OCI-LY1 (cell line): ENCODE measurements around the gene ASS1.

Experiments used
- EZH2 ChIP-seq: fragments of 200-600 bp; sonication (generic), shearing (Covaris generic); IDR thresholded peaks from 2 replicates; pipeline ENCODE4 v1.8.0; 2017; ENCODE audit warnings: borderline replicate concordance, mixed run types, mild to moderate bottlenecking, antibody characterized with exemption, low read length, moderate library complexity, mixed read lengths
- TF ChIP-seq, protein P1 (sequence below): fragments of 200-600 bp; sonication (generic), shearing (Covaris generic); IDR thresholded peaks from 2 replicates; pipeline ENCODE4 v1.5.1; 2017; ENCODE audit warnings: mild to moderate bottlenecking, antibody characterized with exemption, low read length, moderate library complexity, mixed read lengths

DNA sequence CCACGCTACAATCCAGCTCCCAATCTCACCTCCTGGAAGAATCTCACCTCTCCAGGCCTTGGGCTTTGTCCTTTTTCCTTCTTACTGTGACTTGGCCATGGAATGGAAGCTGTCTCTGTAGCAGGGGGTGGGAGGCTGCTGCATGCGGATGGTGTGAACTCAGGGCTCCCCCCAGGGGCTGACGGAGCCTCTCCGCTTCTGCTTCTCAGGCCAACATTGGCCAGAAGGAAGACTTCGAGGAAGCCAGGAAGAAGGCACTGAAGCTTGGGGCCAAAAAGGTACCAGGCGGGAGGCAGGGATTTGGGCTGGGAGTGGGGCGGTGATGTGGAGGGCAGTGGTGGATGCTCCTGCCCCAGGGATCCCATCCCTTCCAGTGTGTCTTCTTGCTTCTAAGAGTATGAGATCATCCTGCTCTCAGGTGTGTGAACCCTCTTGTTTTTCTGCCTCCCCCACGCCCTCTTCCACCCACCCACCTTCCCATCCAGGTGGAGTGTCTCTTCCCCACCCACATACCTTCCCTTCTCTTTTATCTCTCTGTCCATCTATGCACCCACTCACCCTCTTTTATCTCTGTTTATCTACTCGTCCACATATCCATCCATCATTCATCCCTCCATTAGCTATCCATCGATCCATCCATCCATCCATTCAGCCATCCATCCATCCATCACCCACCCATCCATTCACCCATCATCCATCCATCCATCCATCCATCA lies 9.5 kb downstream of the ASS1 start:
- TF ChIP-seq, protein P1, sequence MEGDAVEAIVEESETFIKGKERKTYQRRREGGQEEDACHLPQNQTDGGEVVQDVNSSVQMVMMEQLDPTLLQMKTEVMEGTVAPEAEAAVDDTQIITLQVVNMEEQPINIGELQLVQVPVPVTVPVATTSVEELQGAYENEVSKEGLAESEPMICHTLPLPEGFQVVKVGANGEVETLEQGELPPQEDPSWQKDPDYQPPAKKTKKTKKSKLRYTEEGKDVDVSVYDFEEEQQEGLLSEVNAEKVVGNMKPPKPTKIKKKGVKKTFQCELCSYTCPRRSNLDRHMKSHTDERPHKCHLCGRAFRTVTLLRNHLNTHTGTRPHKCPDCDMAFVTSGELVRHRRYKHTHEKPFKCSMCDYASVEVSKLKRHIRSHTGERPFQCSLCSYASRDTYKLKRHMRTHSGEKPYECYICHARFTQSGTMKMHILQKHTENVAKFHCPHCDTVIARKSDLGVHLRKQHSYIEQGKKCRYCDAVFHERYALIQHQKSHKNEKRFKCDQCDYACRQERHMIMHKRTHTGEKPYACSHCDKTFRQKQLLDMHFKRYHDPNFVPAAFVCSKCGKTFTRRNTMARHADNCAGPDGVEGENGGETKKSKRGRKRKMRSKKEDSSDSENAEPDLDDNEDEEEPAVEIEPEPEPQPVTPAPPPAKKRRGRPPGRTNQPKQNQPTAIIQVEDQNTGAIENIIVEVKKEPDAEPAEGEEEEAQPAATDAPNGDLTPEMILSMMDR, result no peak
- TF ChIP-seq EZH2, result no peak
